Renal cortical epithelial cell (primary cell): ENCODE results near the gene CBLB. TPM values are rescaled to one million over a fixed set of nuclear protein-coding genes. Genes with fewer than 3 reads are reported as not detected.
A peak's percentile ranks its signal among the peaks of the same experiment; 100 is the strongest.

Experiments
- DNase-seq: peaks from one replicate; pipeline ENCODE4 v3.0.0-alpha.2; 2011; ENCODE audit warnings: low read depth
- total RNA-seq: library from RNA; depleted of rRNA; stranded (reverse); fragments of >200 nt; gene quantifications from 2 replicates; pipeline ENCODE4 v1.2.3, GENCODE V29; 2014

CBLB gene
- total RNA-seq, 1 donor from 2014 or later, result 94.7 TPM

DNA sequence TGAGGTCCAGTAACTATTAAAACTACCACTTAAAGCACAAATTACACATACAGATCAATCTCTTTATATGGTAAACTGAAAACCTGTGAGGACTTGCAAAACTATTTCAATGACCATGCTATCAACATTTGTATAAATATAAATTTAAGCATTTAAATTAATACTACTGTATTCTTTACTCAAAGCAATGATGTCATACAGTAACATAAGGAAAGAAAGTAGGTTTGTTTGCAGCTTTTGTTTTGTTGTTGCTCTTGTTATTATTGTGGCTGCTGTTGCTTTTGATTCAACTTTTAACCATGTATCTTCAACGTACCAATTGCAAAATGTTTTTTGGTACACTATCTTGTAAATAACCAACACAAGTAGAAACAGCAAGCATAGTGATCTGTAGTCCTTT is 22.0 kb downstream of the CBLB start:
- no peak for DNase-seq

GRCh38 chr3:105845488-105845887 is 23.3 kb downstream of the CBLB start:
- no peak for DNase-seq

- no peak for DNase-seq
Measured at GRCh38 chr3:105844704-105845103, 24.1 kb downstream of the CBLB start.

DNA sequence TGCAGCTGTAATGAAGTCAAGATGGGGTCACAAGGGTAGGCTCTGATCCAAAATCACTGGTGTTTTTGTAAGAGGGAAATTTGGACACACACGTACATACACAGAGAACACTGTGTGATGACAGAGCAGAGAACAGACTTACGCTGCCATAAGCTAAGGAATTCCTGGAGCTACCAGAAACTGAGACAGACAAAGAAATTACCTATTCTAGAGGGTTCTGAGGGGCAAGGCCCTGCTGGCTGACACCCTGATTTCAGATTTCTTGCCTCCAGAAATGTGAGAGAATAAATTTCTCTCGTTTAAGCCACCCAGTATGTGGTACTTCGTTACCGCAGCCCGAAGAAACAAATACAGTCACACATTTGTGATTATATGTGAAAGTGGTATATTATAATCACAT is 24.8 kb downstream of the CBLB start:
- DNase-seq, result no peak

GRCh38 chr3:105842943-105843342 is 25.9 kb downstream of the CBLB start:
- DNase-seq, result no peak

DNA sequence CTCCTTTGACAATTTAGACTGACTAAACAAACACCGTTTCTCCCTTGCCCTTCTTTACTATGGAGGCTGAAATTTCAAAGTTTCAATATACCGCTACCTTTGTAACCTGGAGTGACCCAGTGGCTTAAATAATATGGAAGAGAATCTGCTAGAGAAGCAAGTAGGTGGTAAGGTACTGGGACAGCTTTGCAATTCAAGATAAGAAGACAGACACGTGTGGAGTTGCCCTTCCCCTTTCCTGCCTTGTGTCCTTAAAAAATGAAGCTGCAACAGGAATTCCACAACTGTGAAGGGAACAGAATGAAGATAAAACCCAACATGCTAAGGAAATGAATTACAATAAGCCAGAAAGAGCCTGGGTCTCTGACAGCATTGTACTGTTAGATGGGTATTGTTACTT is 26.4 kb downstream of the CBLB start:
- no peak for DNase-seq

DNA sequence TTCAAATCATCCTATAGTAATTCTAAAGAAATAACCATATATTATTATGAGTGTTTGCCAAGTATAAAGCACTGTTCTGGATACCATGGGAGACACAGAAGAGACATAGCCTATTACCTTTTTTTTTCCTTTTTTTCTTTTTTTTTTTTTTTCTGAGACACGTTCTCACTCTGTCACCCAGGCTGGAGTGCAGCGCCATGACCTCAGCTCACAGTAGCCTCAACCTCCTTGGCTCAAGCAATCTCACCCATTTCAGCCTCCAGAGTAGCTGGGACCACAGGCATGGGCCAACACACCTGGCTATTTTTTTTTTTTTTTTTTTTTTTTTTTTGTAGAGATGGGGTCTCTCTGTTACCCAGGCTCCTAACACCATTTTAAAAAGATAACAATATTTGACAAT is 30.9 kb downstream of the CBLB start:
- DNase-seq, result no peak

GRCh38 chr3:105837143-105837740 is 31.6 kb downstream of the CBLB start:
- DNase-seq, result no peak

DNA sequence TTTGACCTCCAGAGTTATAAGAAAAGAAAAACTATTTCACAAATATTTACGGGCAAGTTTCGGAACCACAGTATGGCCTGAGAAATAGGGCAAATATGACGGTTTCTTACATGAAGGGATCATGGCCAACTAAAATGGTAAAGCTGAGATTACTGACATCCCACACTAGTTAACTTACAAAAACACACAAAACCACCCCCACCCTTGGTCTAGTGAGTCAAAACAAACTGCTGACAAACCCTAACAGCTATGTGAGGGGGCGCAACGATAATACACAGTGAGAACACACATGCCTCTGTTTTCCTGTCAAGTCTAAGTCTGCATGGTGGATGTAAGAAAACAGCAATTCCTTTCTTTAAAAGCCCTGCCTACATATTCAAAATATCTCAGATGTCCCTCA is 32.3 kb downstream of the CBLB start:
- peak; percentile 69 for DNase-seq

DNA sequence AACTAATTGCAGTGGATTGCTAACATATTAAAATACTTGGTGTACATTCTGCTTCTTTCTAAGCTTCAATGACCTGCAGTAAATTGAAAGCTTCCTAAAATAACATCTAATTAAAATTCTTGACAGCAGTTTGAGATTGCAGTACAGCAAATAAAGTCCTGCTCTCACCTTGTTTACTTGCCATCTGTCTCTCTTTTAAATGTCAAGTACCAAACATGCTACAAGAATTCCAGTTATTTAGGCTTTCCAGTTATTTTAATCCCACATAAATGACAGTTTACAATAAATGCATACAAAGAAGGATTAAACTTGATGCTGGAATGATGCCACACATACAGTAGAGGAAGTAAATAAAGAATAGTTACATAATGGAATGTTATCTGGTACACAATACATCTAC is 33.2 kb downstream of the CBLB start:
- DNase-seq, result peak; percentile 76

- DNase-seq, result peak; percentile 47
Measured at GRCh38 chr3:105834768-105835167, 34.0 kb downstream of the CBLB start.

- DNase-seq, result no peak
Measured at GRCh38 chr3:105832644-105833043, 36.2 kb downstream of the CBLB start.

- DNase-seq, result no peak
Measured at GRCh38 chr3:105830836-105831235, 38.0 kb downstream of the CBLB start.

- peak; percentile 45 for DNase-seq
Measured at GRCh38 chr3:105829871-105830622, 38.8 kb downstream of the CBLB start.

DNA sequence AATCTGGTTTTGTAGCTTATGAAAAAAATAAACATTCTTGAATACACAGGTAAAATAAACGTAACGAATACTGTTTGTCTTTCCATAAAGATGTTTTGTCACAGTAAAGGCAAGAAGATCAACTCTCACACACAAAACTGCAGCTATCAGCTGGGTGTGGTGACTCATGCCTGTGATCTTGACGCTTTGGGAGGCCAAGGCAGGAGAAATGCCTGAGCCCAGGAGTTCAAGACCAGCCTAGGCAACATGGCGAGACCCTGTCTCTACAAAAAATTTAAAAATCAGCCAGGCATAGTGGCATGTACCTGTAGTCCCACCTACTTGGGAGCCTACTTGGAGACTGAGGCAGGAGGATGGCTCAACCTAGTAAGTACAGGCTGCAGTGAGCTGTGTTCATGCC is 39.6 kb downstream of the CBLB start:
- no peak for DNase-seq

GRCh38 chr3:105828703-105829102 is 40.1 kb downstream of the CBLB start:
- DNase-seq, result no peak

DNA sequence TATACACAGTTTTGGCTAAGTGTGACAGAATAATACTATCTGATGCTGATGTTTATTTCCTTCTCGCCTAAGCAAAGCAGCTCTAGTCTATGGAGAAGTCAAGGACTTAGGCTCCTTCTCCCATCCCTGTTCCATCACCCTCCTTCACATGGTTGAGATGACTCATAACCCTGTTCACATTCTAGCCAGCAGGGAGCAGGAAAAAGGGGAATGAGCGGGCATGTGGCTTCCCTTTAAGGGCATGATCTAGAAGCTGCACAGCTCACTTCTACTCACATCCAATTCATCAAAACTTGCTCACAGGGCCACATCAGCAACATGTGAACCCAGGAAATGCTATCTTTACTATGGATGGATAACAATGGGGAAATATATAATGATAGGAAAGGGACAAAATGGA is 40.9 kb downstream of the CBLB start:
- DNase-seq, result peak; percentile 86

DNA sequence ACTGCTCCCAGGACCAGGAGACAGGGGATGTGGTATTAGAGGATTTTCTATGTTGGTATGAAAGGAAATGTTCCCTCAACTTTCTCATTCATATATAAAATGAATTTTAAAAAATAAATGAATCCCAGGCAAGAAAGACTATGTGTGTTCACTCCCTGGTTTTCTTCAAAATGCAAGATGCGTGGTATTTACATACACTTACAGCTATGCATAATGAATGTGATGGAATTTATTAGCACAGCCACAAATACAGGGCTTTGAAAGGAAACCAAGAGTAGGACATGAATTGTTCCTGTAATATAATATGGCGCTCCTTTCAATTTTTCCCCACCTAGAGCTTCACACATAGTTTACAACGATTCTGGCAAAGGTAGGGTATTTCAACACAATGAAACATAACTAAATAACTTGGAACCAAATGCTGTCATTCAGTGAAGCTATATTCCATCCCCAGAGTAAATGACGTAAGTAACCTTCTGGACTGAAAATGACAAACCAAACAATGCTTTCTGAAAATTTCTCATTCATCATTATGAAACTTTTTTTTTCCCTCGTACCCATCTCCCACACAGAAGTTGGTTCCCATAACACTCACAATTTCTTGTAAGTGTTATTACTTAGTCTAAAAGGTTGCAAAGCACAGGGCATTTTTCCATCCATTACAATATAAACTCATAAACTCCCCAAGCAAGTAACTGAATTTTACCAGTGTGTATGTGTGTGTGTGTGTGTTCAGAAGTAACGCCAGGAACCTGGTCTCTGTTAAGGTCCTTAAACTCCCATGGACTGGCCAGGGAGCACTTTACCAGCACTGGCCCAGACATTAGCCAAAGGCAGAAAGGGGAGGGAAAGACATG is 41.8 kb downstream of the CBLB start:
- DNase-seq, result no peak

DNA sequence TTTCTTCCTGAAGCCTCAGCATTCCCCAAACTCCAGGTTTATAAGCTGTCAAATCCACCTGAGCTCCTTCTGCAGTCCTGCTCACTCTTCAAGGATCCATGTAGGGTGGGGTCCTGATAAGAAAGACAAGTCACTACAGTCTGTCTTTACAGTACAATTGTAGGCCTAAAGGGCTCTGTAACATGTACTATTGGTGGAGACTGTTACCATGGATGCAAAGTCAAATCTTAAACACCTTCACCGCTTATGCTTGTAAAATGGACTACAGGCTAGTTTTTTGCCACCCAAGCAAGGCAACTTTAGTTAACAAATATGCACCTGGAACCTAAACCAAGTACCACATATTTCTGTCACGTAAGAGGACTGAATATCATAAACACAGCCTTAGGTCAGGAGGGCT is 44.7 kb downstream of the CBLB start:
- DNase-seq, result no peak

- peak; percentile 96 for DNase-seq
Measured at GRCh38 chr3:105823149-105823867, 45.5 kb downstream of the CBLB start.

- no peak for DNase-seq
Measured at GRCh38 chr3:105822171-105823123, 46.4 kb downstream of the CBLB start.
